ENCODE results near the gene GLE1.

Gene GLE1

DNA sequence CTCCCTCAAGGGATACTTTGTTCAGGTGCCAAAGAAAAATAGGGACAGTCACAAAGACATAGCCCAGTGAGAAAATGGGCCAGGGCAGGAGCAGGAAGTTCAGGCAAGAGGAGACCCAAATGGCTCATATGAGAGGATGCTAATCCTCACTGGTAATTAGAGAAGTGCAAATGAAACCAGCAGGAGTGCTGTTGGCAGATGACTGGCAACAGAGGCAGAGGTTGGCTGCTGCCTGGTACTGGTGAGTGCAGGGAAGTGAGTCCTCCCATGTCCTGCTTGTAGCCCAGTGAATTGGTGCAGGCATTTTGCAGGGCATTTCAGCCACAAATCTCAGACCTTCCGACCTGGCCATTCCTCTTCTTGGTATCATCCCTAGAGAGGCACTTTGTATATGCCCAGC, 25.3 kb upstream of the GLE1 start:
- no peaks in the 10 kb centered on the region for H3K27me3 ChIP-seq (ENCODE audit: control insufficient read depth, low read length)
- TF ChIP-seq EZH2phosphoT487 (IDR thresholded peaks at IDR 0.05; ENCODE audit: borderline replicate concordance, low read length) (no peak), CTCF (IDR thresholded peaks at IDR 0.05; ENCODE audit: low read depth, low read length, poor library complexity, severe bottlenecking) (no peak)
- no peaks in the 10 kb centered on the region for H3K9me3 ChIP-seq (ENCODE audit: control insufficient read depth, insufficient read depth, low read length)
- no peaks in the 10 kb centered on the region for H3K4me1 ChIP-seq (ENCODE audit: control insufficient read depth, low read length)
- H3K27ac ChIP-seq (ENCODE audit: low read depth, low read length) = no peak overlapping the region
- H3K4me3 ChIP-seq (ENCODE audit: low read length) = no peak overlapping the region
- H3K9me2 ChIP-seq (replicated peaks; ENCODE audit: control insufficient read depth, low read length) = no peaks in the 10 kb centered on the region
- no peak overlapping the region for H3K4me2 ChIP-seq (ENCODE audit: low read length)
- H3F3A ChIP-seq (ENCODE audit: control insufficient read depth, insufficient read depth) = no peaks in the 10 kb centered on the region
- peaks cover 57% of the 10 kb centered on the region for H3K36me3 ChIP-seq (ENCODE audit: control insufficient read depth, low read length)
- no peaks in the 10 kb centered on the region for H4K20me1 ChIP-seq (ENCODE audit: control insufficient read depth, insufficient read depth, low read depth, low read length)
- H3K79me2 ChIP-seq (ENCODE audit: control insufficient read depth, low read length) = no peaks in the 10 kb centered on the region

GRCh38 chr9:128481561-128481960, 23.0 kb upstream of the GLE1 start:
- Histone ChIP-seq H3K27ac (ENCODE audit: low read depth, low read length) (no peak overlapping the region), H3K4me3 (ENCODE audit: low read length) (no peak overlapping the region), H3K27me3 (ENCODE audit: control insufficient read depth, low read length) (no peaks in the 10 kb centered on the region), H3K4me2 (ENCODE audit: low read length) (no peak overlapping the region), H3K36me3 (ENCODE audit: control insufficient read depth, low read length) (peaks cover 66% of the 10 kb centered on the region), H3K9me3 (ENCODE audit: control insufficient read depth, insufficient read depth, low read length) (no peaks in the 10 kb centered on the region), H3K9me2 (replicated peaks; ENCODE audit: control insufficient read depth, low read length) (no peaks in the 10 kb centered on the region), H4K20me1 (ENCODE audit: control insufficient read depth, insufficient read depth, low read depth, low read length) (no peaks in the 10 kb centered on the region), H3F3A (ENCODE audit: control insufficient read depth, insufficient read depth) (no peaks in the 10 kb centered on the region), H3K79me2 (ENCODE audit: control insufficient read depth, low read length) (no peaks in the 10 kb centered on the region), H3K4me1 (ENCODE audit: control insufficient read depth, low read length) (no peaks in the 10 kb centered on the region)
- TF ChIP-seq EZH2phosphoT487 (IDR thresholded peaks at IDR 0.05; ENCODE audit: borderline replicate concordance, low read length) = no peak
- no peak for TF ChIP-seq CTCF (IDR thresholded peaks at IDR 0.05; ENCODE audit: low read depth, low read length, poor library complexity, severe bottlenecking)

DNA sequence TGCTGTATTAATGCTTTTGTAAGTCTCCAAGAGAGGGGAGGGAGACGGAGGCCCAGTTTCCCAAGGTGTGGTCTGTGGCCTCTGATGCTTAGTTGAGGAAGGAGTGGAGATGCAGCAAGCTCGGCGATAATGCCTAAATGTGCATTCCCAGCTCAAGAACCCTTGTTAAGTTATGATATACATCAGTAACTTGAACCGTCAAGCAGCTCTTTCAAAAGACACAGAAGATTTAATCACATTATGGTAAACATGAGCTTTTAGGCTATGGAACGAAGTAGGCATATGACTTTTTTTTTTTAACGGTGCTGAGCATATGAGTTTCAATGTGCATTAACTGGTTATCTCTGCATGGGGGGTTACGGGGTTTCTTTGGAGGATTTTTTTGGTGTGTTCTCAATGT, 22.3 kb upstream of the GLE1 start:
- no peaks in the 10 kb centered on the region for H4K20me1 ChIP-seq (ENCODE audit: control insufficient read depth, insufficient read depth, low read depth, low read length)
- no peak overlapping the region for H3K4me2 ChIP-seq (ENCODE audit: low read length)
- H3K79me2 ChIP-seq (ENCODE audit: control insufficient read depth, low read length) = no peaks in the 10 kb centered on the region
- H3K27ac ChIP-seq (ENCODE audit: low read depth, low read length) = no peak overlapping the region
- TF ChIP-seq EZH2phosphoT487 (IDR thresholded peaks at IDR 0.05; ENCODE audit: borderline replicate concordance, low read length) = no peak
- no peak for TF ChIP-seq CTCF (IDR thresholded peaks at IDR 0.05; ENCODE audit: low read depth, low read length, poor library complexity, severe bottlenecking)
- no peaks in the 10 kb centered on the region for H3F3A ChIP-seq (ENCODE audit: control insufficient read depth, insufficient read depth)
- H3K9me3 ChIP-seq (ENCODE audit: control insufficient read depth, insufficient read depth, low read length) = no peaks in the 10 kb centered on the region
- no peaks in the 10 kb centered on the region for H3K27me3 ChIP-seq (ENCODE audit: control insufficient read depth, low read length)
- H3K4me1 ChIP-seq (ENCODE audit: control insufficient read depth, low read length) = no peaks in the 10 kb centered on the region
- H3K4me3 ChIP-seq (ENCODE audit: low read length) = no peak overlapping the region
- peaks cover 72% of the 10 kb centered on the region for H3K36me3 ChIP-seq (ENCODE audit: control insufficient read depth, low read length)
- H3K9me2 ChIP-seq (replicated peaks; ENCODE audit: control insufficient read depth, low read length) = no peaks in the 10 kb centered on the region
